PFSK-1 (cell line): ENCODE data around the gene AJM1.

Source experiments
- POLR2AphosphoS5 ChIP-seq: IDR thresholded peaks from 2 replicates; pipeline ENCODE4 v1.6.1; 2012; ENCODE audit warnings: low read depth, mild to moderate bottlenecking, control low read depth, low read length, moderate library complexity
- TAF1 ChIP-seq: IDR thresholded peaks from 2 replicates; pipeline ENCODE4 v1.6.1; 2012; ENCODE audit warnings: low read length, control low read depth, borderline replicate concordance; ENCODE audit not compliant: insufficient read depth

GRCh38 chr9:136858844-136859757 is 16.8 kb downstream of the AJM1 start:
- TF ChIP-seq TAF1 = no peak
- TF ChIP-seq POLR2AphosphoS5 = no peak
